Measurements from ENCODE around the gene KRTAP5-2.
"Not testable (repeated sequence)": the region's sequence is repeated elsewhere in the genome, so short reads cannot be mapped to it uniquely, and the experiment has no call there.

DNA sequence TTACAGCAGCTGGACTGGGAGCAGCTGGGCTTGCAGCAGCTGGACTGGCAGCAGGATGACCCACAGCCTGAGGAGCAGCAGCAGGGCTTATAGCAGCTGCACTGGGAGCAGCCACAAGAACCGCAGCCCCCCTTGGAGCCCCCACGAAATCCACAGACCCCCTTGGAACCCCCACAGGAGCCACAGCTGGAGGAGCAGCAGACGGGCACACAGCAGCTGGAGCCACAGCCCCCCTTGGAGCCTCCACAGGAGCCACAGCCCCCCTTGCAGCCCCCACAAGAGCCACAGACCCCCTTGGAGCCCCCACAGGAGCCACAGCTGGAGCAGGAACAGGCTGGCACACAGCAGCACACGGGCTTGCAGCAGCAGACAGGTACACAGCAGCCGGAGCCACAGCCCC is 9.8 kb upstream of the KRTAP5-2 start:
- TF ChIP-seq, protein P1, sequence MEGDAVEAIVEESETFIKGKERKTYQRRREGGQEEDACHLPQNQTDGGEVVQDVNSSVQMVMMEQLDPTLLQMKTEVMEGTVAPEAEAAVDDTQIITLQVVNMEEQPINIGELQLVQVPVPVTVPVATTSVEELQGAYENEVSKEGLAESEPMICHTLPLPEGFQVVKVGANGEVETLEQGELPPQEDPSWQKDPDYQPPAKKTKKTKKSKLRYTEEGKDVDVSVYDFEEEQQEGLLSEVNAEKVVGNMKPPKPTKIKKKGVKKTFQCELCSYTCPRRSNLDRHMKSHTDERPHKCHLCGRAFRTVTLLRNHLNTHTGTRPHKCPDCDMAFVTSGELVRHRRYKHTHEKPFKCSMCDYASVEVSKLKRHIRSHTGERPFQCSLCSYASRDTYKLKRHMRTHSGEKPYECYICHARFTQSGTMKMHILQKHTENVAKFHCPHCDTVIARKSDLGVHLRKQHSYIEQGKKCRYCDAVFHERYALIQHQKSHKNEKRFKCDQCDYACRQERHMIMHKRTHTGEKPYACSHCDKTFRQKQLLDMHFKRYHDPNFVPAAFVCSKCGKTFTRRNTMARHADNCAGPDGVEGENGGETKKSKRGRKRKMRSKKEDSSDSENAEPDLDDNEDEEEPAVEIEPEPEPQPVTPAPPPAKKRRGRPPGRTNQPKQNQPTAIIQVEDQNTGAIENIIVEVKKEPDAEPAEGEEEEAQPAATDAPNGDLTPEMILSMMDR (IDR thresholded peaks at IDR 0.05; ENCODE audit: low read length), result not testable (repeated sequence)
- TF ChIP-seq EZH2 (optimal IDR thresholded peaks at IDR 0.05; ENCODE audit: low read depth, low read length), result not testable (repeated sequence)

Data from MM.1S (cell line).